Transverse colon (tissue), 4 donors: Measurements from ENCODE around the gene ORC1. TPM values are rescaled to one million over a fixed set of nuclear protein-coding genes. Genes with fewer than 3 reads are reported as not detected.

Experiments used
- DNase-seq: peaks from one replicate; pipeline ENCODE4 v3.0.0-alpha.2; 2019
- H3K27ac ChIP-seq, 4 donors: fragments of 200-600 bp; sonication (generic); 2 replicates each; pipeline ENCODE4 v1.5.1; 2016 to 2018; ENCODE audit warnings: inconsistent platforms in 4 of 4
- H3K27me3 ChIP-seq: fragments of 200-600 bp; sonication (generic); 2 replicates; pipeline ENCODE4 v1.5.1; 2017; ENCODE audit warnings: inconsistent platforms
- H3K36me3 ChIP-seq, 4 donors: fragments of 200-600 bp; sonication (generic); 2 replicates each; pipeline ENCODE4 v1.5.1; 2017 to 2019; ENCODE audit warnings: inconsistent platforms in 4 of 4
- H3K4me1 ChIP-seq, 4 donors: fragments of 200-600 bp; sonication (generic); 2 replicates each; pipeline ENCODE4 v1.5.1; 2017 to 2020; ENCODE audit warnings: inconsistent platforms in 4 of 4
- H3K4me3 ChIP-seq, 4 donors: fragments of 200-600 bp; sonication (generic); 1 replicate in 1 of 4; 2 replicates in 3 of 4; pipeline versions ENCODE4 v1.5.1 to v1.6.1; 2017 to 2019; ENCODE audit warnings: inconsistent platforms in 4 of 4
- H3K9me3 ChIP-seq, 2 donors: fragments of 200-600 bp; sonication (generic); 2 replicates each; pipeline ENCODE4 v1.5.1; 2017 to 2019; ENCODE audit warnings: inconsistent platforms in 2 of 2
- EP300 ChIP-seq: sonication (generic); formaldehyde crosslinking; IDR thresholded peaks from one replicate; pipeline ENCODE4 v1.6.1; 2017; ENCODE audit warnings: antibody characterized with exemption, low read depth
- POLR2A ChIP-seq: fragments of 450-650 bp; IDR thresholded peaks from one replicate; pipeline ENCODE4 v1.6.1; 2016; ENCODE audit warnings: antibody characterized with exemption, mild to moderate bottlenecking, moderate library complexity
- POLR2AphosphoS5 ChIP-seq, 3 donors: sonication (generic); formaldehyde crosslinking; IDR thresholded peaks; one replicate each; pipeline ENCODE4 v1.6.1; 2016; ENCODE audit warnings: antibody characterized with exemption in 3 of 3
- WGBS, 2 donors: methylation state at CpG; one replicate each; pipeline ENCODE4 v1.1.5; 2018; ENCODE audit warnings: low coverage in 1 of 2; 5-methylcytosine and 5-hydroxymethylcytosine counted together
- in situ Hi-C, 4 donors: fragments of 200-750 bp; cut with MboI; loops; one replicate each; pipeline versions ENCODE4 v1.15.0 to v1.15.1; 2017; ENCODE audit warnings: low sequenced_read_pairs in 3 of 4, low pct_ligation_motif_present in 1 of 4, low pct_unique_long_range_greater_than_20kb in 1 of 4
- intact Hi-C: fragments of 100-400 bp; cut with DNase I; formaldehyde crosslinking; loops from one replicate; pipeline ENCODE4 v1.15.1; 2023; ENCODE audit warnings: low total_unique reads
- total RNA-seq, 4 donors: library from RNA; depleted of rRNA; stranded (reverse); fragments of >200 nt; gene quantifications; one replicate each; pipeline ENCODE4 v1.1.0, GENCODE V29; 2016
- TF ChIP-seq, protein P1 (sequence below), 5 experiments: fragments of 200-600 bp in 3 of 5; fragments of 450-650 bp in 2 of 5; sonication (generic) in 3 of 5; IDR thresholded peaks; 1 replicate in 2 of 5; 2 replicates in 3 of 5; pipeline ENCODE4 v1.5.1; 2016 to 2017; ENCODE audit warnings: antibody characterized with exemption in 5 of 5, inconsistent platforms in 3 of 5, mild to moderate bottlenecking in 2 of 5, moderate library complexity in 1 of 5

Gene ORC1
- total RNA-seq, 4 donors from 2014 or later: 1.00 to 1.7 (median 1.6) TPM; not detected in 1

DNA sequence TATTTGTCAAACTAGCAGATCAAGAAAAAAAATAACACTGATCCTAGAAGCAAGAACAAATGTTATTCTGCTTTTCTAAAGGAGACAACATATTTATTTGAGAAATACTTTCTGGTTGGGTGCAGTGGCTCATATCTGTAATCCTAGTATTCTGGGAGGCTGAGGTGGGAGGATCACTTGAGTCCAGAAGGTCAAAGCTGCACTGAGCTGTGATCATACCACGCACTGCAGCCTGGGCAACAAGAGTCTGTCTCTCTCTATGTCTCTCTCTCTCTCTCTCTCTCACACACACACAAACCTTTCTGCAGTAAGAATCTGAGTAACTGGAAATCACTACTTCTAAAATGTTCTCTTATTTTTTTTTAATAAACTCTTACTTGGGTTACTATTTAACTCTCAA is 31.4 kb upstream of the ORC1 start:
- H3K27ac ChIP-seq: no peak overlapping the region
- no peaks in the 10 kb centered on the region for H3K27me3 ChIP-seq
- no peak for DNase-seq
- TF ChIP-seq, protein P1, sequence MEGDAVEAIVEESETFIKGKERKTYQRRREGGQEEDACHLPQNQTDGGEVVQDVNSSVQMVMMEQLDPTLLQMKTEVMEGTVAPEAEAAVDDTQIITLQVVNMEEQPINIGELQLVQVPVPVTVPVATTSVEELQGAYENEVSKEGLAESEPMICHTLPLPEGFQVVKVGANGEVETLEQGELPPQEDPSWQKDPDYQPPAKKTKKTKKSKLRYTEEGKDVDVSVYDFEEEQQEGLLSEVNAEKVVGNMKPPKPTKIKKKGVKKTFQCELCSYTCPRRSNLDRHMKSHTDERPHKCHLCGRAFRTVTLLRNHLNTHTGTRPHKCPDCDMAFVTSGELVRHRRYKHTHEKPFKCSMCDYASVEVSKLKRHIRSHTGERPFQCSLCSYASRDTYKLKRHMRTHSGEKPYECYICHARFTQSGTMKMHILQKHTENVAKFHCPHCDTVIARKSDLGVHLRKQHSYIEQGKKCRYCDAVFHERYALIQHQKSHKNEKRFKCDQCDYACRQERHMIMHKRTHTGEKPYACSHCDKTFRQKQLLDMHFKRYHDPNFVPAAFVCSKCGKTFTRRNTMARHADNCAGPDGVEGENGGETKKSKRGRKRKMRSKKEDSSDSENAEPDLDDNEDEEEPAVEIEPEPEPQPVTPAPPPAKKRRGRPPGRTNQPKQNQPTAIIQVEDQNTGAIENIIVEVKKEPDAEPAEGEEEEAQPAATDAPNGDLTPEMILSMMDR (IDR thresholded peaks at IDR 0.05): no peak
- TF ChIP-seq EP300: no peak
- TF ChIP-seq POLR2A: no peak
- no peak for TF ChIP-seq POLR2AphosphoS5 (IDR thresholded peaks at IDR 0.05)
- no peaks in the 10 kb centered on the region for H3K4me1 ChIP-seq
- H3K36me3 ChIP-seq: peaks cover 0 to 27% (median 6%) of the 10 kb centered on the region in 4 donors
- H3K4me3 ChIP-seq: no peak overlapping the region
- H3K9me3 ChIP-seq: no peaks in the 10 kb centered on the region
- in situ Hi-C loops: loop anchor here in 1 of 4 donors (25.0 kb wide), 1 partner anchor 252 kb away; the partner anchor contains the start of gene COA7
- intact Hi-C loops: no loop called here
- WGBS, 2 donors: 96% methylated on average over 1 of the region's 1 CpG; no CpG with 5 or more reads in 1 of the 2 donors

DNA sequence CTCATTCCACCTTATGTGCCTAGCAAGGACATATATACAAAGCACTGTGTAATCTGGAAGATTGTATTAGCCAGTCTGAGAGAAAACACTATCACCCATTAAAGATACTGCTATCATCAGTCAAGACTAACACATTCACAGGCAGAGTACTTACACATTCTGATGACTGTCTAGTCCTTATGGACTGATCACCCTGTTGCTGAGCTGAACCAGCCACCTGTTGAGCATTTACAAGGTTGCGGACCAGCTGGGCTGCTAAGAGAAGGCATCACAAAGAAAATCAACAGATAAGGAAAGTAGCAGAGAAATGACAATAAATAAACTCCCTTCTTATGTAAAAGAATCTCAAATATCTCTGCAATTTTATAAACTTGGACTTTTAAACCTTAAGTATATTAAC is 31.0 kb upstream of the ORC1 start:
- no peak for TF ChIP-seq POLR2AphosphoS5 (IDR thresholded peaks at IDR 0.05)
- TF ChIP-seq EP300: no peak
- peaks cover 0 to 29% (median 5%) of the 10 kb centered on the region in 4 donors for H3K36me3 ChIP-seq
- in situ Hi-C loops: loop anchor here in 1 of 4 donors (25.0 kb wide), 1 partner anchor 252 kb away; the partner anchor contains the start of gene COA7

DNA sequence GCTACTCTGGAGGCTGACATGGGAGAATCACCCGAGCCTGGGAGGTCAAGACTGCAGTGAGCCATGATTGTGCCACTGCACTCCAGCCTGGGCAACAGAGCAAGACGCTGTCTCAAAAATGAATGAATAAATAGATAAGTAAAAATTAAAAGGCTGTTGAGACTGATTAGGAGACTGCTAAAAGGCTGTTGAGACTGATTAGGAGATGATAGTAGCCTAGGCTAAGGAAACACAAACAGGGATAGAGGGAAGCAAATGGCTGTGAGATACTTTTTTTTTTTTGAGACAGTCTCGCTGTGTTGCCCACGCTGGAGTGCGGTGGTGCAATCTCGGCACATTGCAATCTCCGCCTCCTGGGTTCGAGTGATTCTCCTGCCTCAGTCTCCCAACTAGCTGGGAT is 28.6 kb upstream of the ORC1 start:
- in situ Hi-C loops: loop anchor here in 1 of 4 donors (25.0 kb wide), 1 partner anchor 254 kb away; the partner anchor contains the start of gene COA7

More for the DNA sequence above, 31.0 kb upstream of the ORC1 start:
- DNase-seq: no peak
- 95% methylated on average over 1 of the region's 1 CpG; no CpG with 5 or more reads in 1 of the 2 donors for WGBS, 2 donors
- no peaks in the 10 kb centered on the region for H3K27me3 ChIP-seq
- H3K27ac ChIP-seq: no peak overlapping the region
- no peaks in the 10 kb centered on the region for H3K4me1 ChIP-seq
- intact Hi-C loops: no loop called here
- H3K9me3 ChIP-seq: no peaks in the 10 kb centered on the region
- no peak overlapping the region for H3K4me3 ChIP-seq

DNA sequence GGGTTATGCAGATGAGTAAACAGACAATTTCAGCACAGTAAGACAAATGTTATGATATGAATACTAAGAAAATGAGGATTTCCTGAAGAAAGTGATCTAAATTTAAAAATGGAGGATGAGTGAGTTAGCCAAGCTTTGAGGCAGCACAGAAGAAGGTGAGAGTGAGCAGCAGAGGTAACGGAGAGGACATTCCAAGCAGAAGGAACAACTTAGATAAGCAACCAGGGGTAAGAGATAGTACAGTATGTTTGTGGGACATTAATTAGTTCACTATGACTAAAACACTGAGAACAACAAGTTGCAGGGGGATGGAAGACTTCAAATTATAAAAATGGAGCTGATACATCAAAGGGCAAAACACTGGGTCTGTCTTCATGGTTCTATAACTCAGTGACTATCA is 22.9 kb upstream of the ORC1 start:
- Histone ChIP-seq H3K4me3 (no peak overlapping the region), H3K27ac (no peak overlapping the region), H3K4me1 (no peaks in the 10 kb centered on the region), H3K27me3 (no peaks in the 10 kb centered on the region), H3K36me3 (peaks cover 0 to 22% (median 3%) of the 10 kb centered on the region in 4 donors), H3K9me3 (no peaks in the 10 kb centered on the region)
- TF ChIP-seq, protein P1 (IDR thresholded peaks at IDR 0.05): no peak
- TF ChIP-seq POLR2AphosphoS5 (IDR thresholded peaks at IDR 0.05): no peak
- TF ChIP-seq POLR2A: no peak
- TF ChIP-seq EP300: no peak
- in situ Hi-C loops (loop anchor here in 1 of 4 donors (25.0 kb wide), 1 partner anchor 260 kb away; the partner anchor contains the start of gene COA7), intact Hi-C loops (no loop called here)
- WGBS, 2 donors: 94% methylated on average over 1 of the region's 1 CpG; no CpG with 5 or more reads in 1 of the 2 donors
- DNase-seq: no peak

More for the DNA sequence above, 28.6 kb upstream of the ORC1 start:
- Histone ChIP-seq H3K4me1 (no peaks in the 10 kb centered on the region), H3K9me3 (no peaks in the 10 kb centered on the region), H3K27me3 (no peaks in the 10 kb centered on the region), H3K36me3 (peaks cover 0 to 29% (median 5%) of the 10 kb centered on the region in 4 donors), H3K27ac (no peak overlapping the region), H3K4me3 (no peak overlapping the region)
- 94 to 95% methylated on average over 8 of the region's 8 CpGs for whole genome bisulfite sequencing, 2 donors
- no peak for DNase-seq
- intact Hi-C loops: no loop called here
- TF ChIP-seq POLR2AphosphoS5 (IDR thresholded peaks at IDR 0.05) (no peak), POLR2A (no peak), EP300 (no peak)
- TF ChIP-seq, protein P1 (IDR thresholded peaks at IDR 0.05): no peak
